ENCODE data around the gene CDC5L.

DNA sequence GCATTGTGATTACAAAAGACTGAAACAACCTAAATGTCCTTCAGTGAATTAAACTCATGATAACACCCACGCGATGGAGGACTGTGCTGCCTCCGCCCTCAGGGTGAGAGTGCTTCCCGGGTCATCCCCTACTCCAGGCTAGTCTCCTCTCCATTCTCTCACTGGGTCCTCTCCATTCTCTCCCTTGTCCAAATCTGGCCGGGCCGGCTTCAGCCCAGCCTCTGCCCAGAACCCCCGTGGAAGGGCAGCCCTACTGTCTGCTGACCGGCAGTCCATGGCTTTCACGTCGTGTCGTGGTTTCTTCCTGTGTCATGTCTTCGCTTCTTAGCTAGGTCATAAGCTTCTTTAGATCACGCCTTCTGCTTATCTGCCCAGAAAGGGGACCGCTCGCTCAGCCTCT is 74.8 kb downstream of the CDC5L start:
- TF ChIP-seq CTCF (IDR thresholded peaks at IDR 0.05; ENCODE audit: insufficient read depth, low read length, poor library complexity, severe bottlenecking) (no peak), EZH2phosphoT487 (conservative IDR thresholded peaks at IDR 0.05; ENCODE audit: low read length) (no peak)
